ENCODE data around the gene ATG7.
A peak's percentile ranks its signal among the peaks of the same experiment; 100 is the strongest.

ATG7 gene

GRCh38 chr3:11271986-11272904, at the start of gene ATG7:
Gene ATG7, plus strand, starts transcription at chr3:11272397. Its CDS starts 26,299 bp downstream, at chr3:11298696.
- peak within 1 kb of the TSS; percentile 27; the same call in 1 of the 2 replicates for H3K27ac ChIP-seq (ENCODE audit: low read length)
- H3K9me3 ChIP-seq (replicated peaks; ENCODE audit: insufficient read depth, low read length): no peaks in the 10 kb centered on the region
- peaks cover 47% of the 10 kb centered on the region for H3K79me2 ChIP-seq (ENCODE audit: low read length)

GRCh38 chr3:11224010-11224409, 48.2 kb upstream of the ATG7 start:
- Histone ChIP-seq H3F3A (ENCODE audit: insufficient read depth, low read length) (no peaks in the 10 kb centered on the region), H2AFZ (ENCODE audit: low read length) (no peak overlapping the region), H3K9me2 (replicated peaks; ENCODE audit: insufficient read depth, low read length) (no peaks in the 10 kb centered on the region), H3K36me3 (replicated peaks; ENCODE audit: insufficient read depth, low read length) (no peaks in the 10 kb centered on the region), H3K4me3 (ENCODE audit: low read length) (no peak overlapping the region), H4K20me1 (ENCODE audit: insufficient read depth, low read length) (no peaks in the 10 kb centered on the region), H3K4me2 (ENCODE audit: low read depth, low read length) (no peak overlapping the region), H3K9ac (ENCODE audit: low read length) (no peak overlapping the region), H3K27ac (ENCODE audit: low read length) (no peak overlapping the region), H3K27me3 (replicated peaks; ENCODE audit: insufficient read depth, low read length) (peaks cover 34% of the 10 kb centered on the region), H3K4me1 (ENCODE audit: low read length) (peaks cover 3% of the 10 kb centered on the region; the same call in 1 of the 2 replicates), H3K9me3 (replicated peaks; ENCODE audit: insufficient read depth, low read length) (no peaks in the 10 kb centered on the region), H3K79me2 (ENCODE audit: low read length) (no peaks in the 10 kb centered on the region)
- no peak for DNase-seq
- TF ChIP-seq CTCF (IDR thresholded peaks at IDR 0.05; ENCODE audit: low read length) (no peak), EZH2 (optimal IDR thresholded peaks at IDR 0.05; ENCODE audit: low read depth, low read length) (no peak), EZH2phosphoT487 (IDR thresholded peaks at IDR 0.05; ENCODE audit: low read length) (no peak)

More at GRCh38 chr3:11271986-11272904, at the start of gene ATG7:
- peak within 1 kb of the TSS; percentile 87 for H3K9ac ChIP-seq (ENCODE audit: low read length)
- H3K27me3 ChIP-seq (replicated peaks; ENCODE audit: insufficient read depth, low read length): peaks cover 6% of the 10 kb centered on the region; the same call in 1 of the 2 replicates
- H3K4me1 ChIP-seq (ENCODE audit: low read length): peaks cover 10% of the 10 kb centered on the region
- no peaks in the 10 kb centered on the region for H3F3A ChIP-seq (ENCODE audit: insufficient read depth, low read length)
- H3K9me2 ChIP-seq (replicated peaks; ENCODE audit: insufficient read depth, low read length): no peaks in the 10 kb centered on the region
- peak within 1 kb of the TSS; percentile 97 for H2AFZ ChIP-seq (ENCODE audit: low read length)
- TF ChIP-seq EZH2 (optimal IDR thresholded peaks at IDR 0.05; ENCODE audit: low read depth, low read length): no peak
- TF ChIP-seq CTCF (IDR thresholded peaks at IDR 0.05; ENCODE audit: low read length): no peak
- no peak for TF ChIP-seq EZH2phosphoT487 (IDR thresholded peaks at IDR 0.05; ENCODE audit: low read length)
- DNase-seq: peak; percentile 98
- peak within 1 kb of the TSS; percentile 84 for H3K4me3 ChIP-seq (ENCODE audit: low read length)
- no peaks in the 10 kb centered on the region for H3K36me3 ChIP-seq (replicated peaks; ENCODE audit: insufficient read depth, low read length)
- H4K20me1 ChIP-seq (ENCODE audit: insufficient read depth, low read length): no peaks in the 10 kb centered on the region
- peak within 1 kb of the TSS; percentile 71 for H3K4me2 ChIP-seq (ENCODE audit: low read depth, low read length)

- no peak overlapping the region for H3K4me3 ChIP-seq (ENCODE audit: low read length)
- H4K20me1 ChIP-seq (ENCODE audit: insufficient read depth, low read length): no peaks in the 10 kb centered on the region
- no peaks in the 10 kb centered on the region for H3F3A ChIP-seq (ENCODE audit: insufficient read depth, low read length)
- no peak overlapping the region for H3K9ac ChIP-seq (ENCODE audit: low read length)
- no peak overlapping the region for H3K4me2 ChIP-seq (ENCODE audit: low read depth, low read length)
- DNase-seq: no peak
- H3K9me3 ChIP-seq (replicated peaks; ENCODE audit: insufficient read depth, low read length): no peaks in the 10 kb centered on the region
- H3K9me2 ChIP-seq (replicated peaks; ENCODE audit: insufficient read depth, low read length): no peaks in the 10 kb centered on the region
- TF ChIP-seq CTCF (IDR thresholded peaks at IDR 0.05; ENCODE audit: low read length) (no peak), EZH2phosphoT487 (IDR thresholded peaks at IDR 0.05; ENCODE audit: low read length) (no peak), EZH2 (optimal IDR thresholded peaks at IDR 0.05; ENCODE audit: low read depth, low read length) (no peak)
- H3K27ac ChIP-seq (ENCODE audit: low read length): no peak overlapping the region
- no peaks in the 10 kb centered on the region for H3K36me3 ChIP-seq (replicated peaks; ENCODE audit: insufficient read depth, low read length)
- no peak overlapping the region for H2AFZ ChIP-seq (ENCODE audit: low read length)
- H3K27me3 ChIP-seq (replicated peaks; ENCODE audit: insufficient read depth, low read length): peaks cover 41% of the 10 kb centered on the region
- H3K79me2 ChIP-seq (ENCODE audit: low read length): no peaks in the 10 kb centered on the region
- H3K4me1 ChIP-seq (ENCODE audit: low read length): peaks cover 3% of the 10 kb centered on the region; the same call in 1 of the 2 replicates
These were observed 47.3 kb upstream of the ATG7 start for GRCh38 chr3:11224870-11225229.

Measured in MM.1S (cell line).